Hepatocyte (in vitro differentiated cells): Measurements from ENCODE around the gene PER2. TPM values are rescaled to one million over a fixed set of nuclear protein-coding genes. Genes with fewer than 3 reads are reported as not detected.

Source experiments
- DNase-seq: peaks from one replicate; pipeline ENCODE4 v3.0.0-alpha.2; 2016; ENCODE audit warnings: low spot score
- H2AFZ ChIP-seq: fragments of 200-600 bp; sonication (generic); 2 replicates; pipeline ENCODE4 v1.6.0; 2016; ENCODE audit warnings: antibody characterized with exemption, mild to moderate bottlenecking
- H3K27ac ChIP-seq: fragments of 200-600 bp; sonication (generic); 2 replicates; pipeline ENCODE4 v1.5.1; 2016; ENCODE audit warnings: mild to moderate bottlenecking
- H3K27me3 ChIP-seq: fragments of 200-600 bp; sonication (generic); 2 replicates; pipeline ENCODE4 v1.6.1; 2016
- H3K36me3 ChIP-seq: fragments of 200-600 bp; sonication (generic); replicated peaks from 2 replicates; pipeline ENCODE4 v1.5.1; 2016; ENCODE audit warnings: low read depth; ENCODE audit not compliant: insufficient read depth
- H3K4me1 ChIP-seq: fragments of 200-600 bp; sonication (generic); 2 replicates; pipeline ENCODE4 v1.5.1; 2016; ENCODE audit warnings: mild to moderate bottlenecking, moderate library complexity; ENCODE audit not compliant: insufficient read depth
- H3K4me2 ChIP-seq: fragments of 200-600 bp; sonication (generic); 2 replicates; pipeline ENCODE4 v1.6.0; 2016
- H3K4me3 ChIP-seq: fragments of 200-600 bp; sonication (generic); 2 replicates; pipeline ENCODE4 v1.5.1; 2016; ENCODE audit warnings: mild to moderate bottlenecking
- H3K79me2 ChIP-seq: fragments of 200-600 bp; sonication (generic); 2 replicates; pipeline ENCODE4 v1.6.0; 2017; ENCODE audit warnings: mild to moderate bottlenecking
- H3K9me2 ChIP-seq: fragments of 200-600 bp; sonication (generic); replicated peaks from 2 replicates; pipeline ENCODE4 v1.6.0; 2017; ENCODE audit warnings: mild to moderate bottlenecking; ENCODE audit not compliant: insufficient read depth
- H3K9me3 ChIP-seq: fragments of 200-600 bp; sonication (generic); 2 replicates; pipeline ENCODE4 v1.5.1; 2016; ENCODE audit warnings: low read depth, mild to moderate bottlenecking
- H4K20me1 ChIP-seq: fragments of 200-600 bp; sonication (generic); 2 replicates; pipeline ENCODE4 v1.6.0; 2016; ENCODE audit warnings: mild to moderate bottlenecking; ENCODE audit not compliant: insufficient read depth, poor library complexity, severe bottlenecking
- CTCF ChIP-seq: fragments of 200-600 bp; sonication (generic); IDR thresholded peaks from 2 replicates; pipeline ENCODE4 v1.5.1; 2016; ENCODE audit warnings: antibody characterized with exemption, mild to moderate bottlenecking; ENCODE audit not compliant: poor library complexity
- EZH2 ChIP-seq: fragments of 200-600 bp; sonication (generic); IDR thresholded peaks from 2 replicates; pipeline ENCODE4 v1.6.1; 2016; ENCODE audit warnings: antibody characterized with exemption, mild to moderate bottlenecking, borderline replicate concordance
- EZH2phosphoT487 ChIP-seq: fragments of 200-600 bp; sonication (generic); IDR thresholded peaks from one replicate; pipeline ENCODE4 v1.6.1; 2018; ENCODE audit warnings: antibody characterized with exemption, mild to moderate bottlenecking, low read depth, moderate library complexity; ENCODE audit not compliant: unreplicated experiment, severe bottlenecking
- WGBS: methylation state at CpG from one replicate; pipeline ENCODE4 v1.1.6; 2016; ENCODE audit warnings: low lambda C conversion rate; ENCODE audit errors: missing lambda C conversion rate; 5-methylcytosine and 5-hydroxymethylcytosine counted together
- polyA plus RNA-seq: library from polyadenylated mRNA; unstranded; fragments of >200 nt; fragmentation: Nextera tagmentation; extraction: Ambion mirVana; gene quantifications from 2 replicates; pipeline ENCODE4 v1.2.1, GENCODE V29; 2016
- total RNA-seq: library from RNA; depleted of rRNA; stranded (reverse); fragments of >200 nt; gene quantifications from 2 replicates; pipeline ENCODE4 v1.2.3, GENCODE V29; 2014

Gene PER2
- total and polyA plus RNA-seq, 2 experiments from 2014 or later = 6.0 to 8.9 TPM

GRCh38 chr2:238238311-238238765 is 50.1 kb downstream of the PER2 start:
- Histone ChIP-seq H2AFZ (no peak overlapping the region), H3K4me2 (no peak overlapping the region), H3K36me3 (no peaks in the 10 kb centered on the region), H3K4me3 (no peak overlapping the region), H3K79me2 (no peaks in the 10 kb centered on the region), H3K9me2 (no peaks in the 10 kb centered on the region), H3K9me3 (no peaks in the 10 kb centered on the region), H3K27ac (no peak overlapping the region), H3K27me3 (peaks cover 14% of the 10 kb centered on the region), H4K20me1 (no peaks in the 10 kb centered on the region), H3K4me1 (peaks cover 30% of the 10 kb centered on the region)
- 87% methylated on average over 5 of the region's 5 CpGs for WGBS
- DNase-seq = no peak
- TF ChIP-seq EZH2 = no peak
- no peak for TF ChIP-seq EZH2phosphoT487
- no peak for TF ChIP-seq CTCF

- Histone ChIP-seq H3K79me2 (no peaks in the 10 kb centered on the region), H3K4me1 (peaks cover 23% of the 10 kb centered on the region), H4K20me1 (no peaks in the 10 kb centered on the region), H3K9me2 (no peaks in the 10 kb centered on the region), H3K27me3 (peaks cover 14% of the 10 kb centered on the region), H3K27ac (no peak overlapping the region), H3K36me3 (no peaks in the 10 kb centered on the region), H3K4me3 (no peak overlapping the region), H3K9me3 (no peaks in the 10 kb centered on the region), H2AFZ (no peak overlapping the region), H3K4me2 (no peak overlapping the region)
- WGBS = 88% methylated on average over 10 of the region's 11 CpGs
- TF ChIP-seq EZH2 = no peak
- no peak for TF ChIP-seq EZH2phosphoT487
- no peak for TF ChIP-seq CTCF
- no peak for DNase-seq
These were observed 50.8 kb downstream of the PER2 start for GRCh38 chr2:238237431-238238135.

GRCh38 chr2:238236571-238236970 is 51.8 kb downstream of the PER2 start:
- H3K79me2 ChIP-seq = no peaks in the 10 kb centered on the region
- H3K27ac ChIP-seq = no peak overlapping the region
- DNase-seq = no peak
- H3K36me3 ChIP-seq = no peaks in the 10 kb centered on the region
- peaks cover 14% of the 10 kb centered on the region for H3K4me1 ChIP-seq
- no peak overlapping the region for H2AFZ ChIP-seq
- WGBS = 96% methylated on average over 3 of the region's 4 CpGs
- H4K20me1 ChIP-seq = no peaks in the 10 kb centered on the region
- H3K9me2 ChIP-seq = no peaks in the 10 kb centered on the region
- peaks cover 14% of the 10 kb centered on the region for H3K27me3 ChIP-seq
- no peak overlapping the region for H3K4me3 ChIP-seq
- TF ChIP-seq EZH2 = no peak
- TF ChIP-seq EZH2phosphoT487 = no peak
- no peak for TF ChIP-seq CTCF
- H3K9me3 ChIP-seq = no peaks in the 10 kb centered on the region
- H3K4me2 ChIP-seq = no peak overlapping the region
